HL-60 (cell line): ENCODE data around the gene DCN.

Experiments
- SPI1 ChIP-seq: IDR thresholded peaks from 2 replicates; pipeline ENCODE4 v1.6.1; 2012; ENCODE audit warnings: low read depth, mild to moderate bottlenecking, borderline replicate concordance
- TF ChIP-seq, protein P1 (sequence below): IDR thresholded peaks from one replicate; pipeline ENCODE4 v1.5.1; 2011; ENCODE audit warnings: low read length, control low read depth, inconsistent platforms; ENCODE audit not compliant: insufficient read depth
- TF ChIP-seq, protein P2 (sequence below): IDR thresholded peaks from 2 replicates; pipeline ENCODE4 v1.6.1; 2012; ENCODE audit warnings: low read depth; ENCODE audit not compliant: insufficient replicate concordance

DNA sequence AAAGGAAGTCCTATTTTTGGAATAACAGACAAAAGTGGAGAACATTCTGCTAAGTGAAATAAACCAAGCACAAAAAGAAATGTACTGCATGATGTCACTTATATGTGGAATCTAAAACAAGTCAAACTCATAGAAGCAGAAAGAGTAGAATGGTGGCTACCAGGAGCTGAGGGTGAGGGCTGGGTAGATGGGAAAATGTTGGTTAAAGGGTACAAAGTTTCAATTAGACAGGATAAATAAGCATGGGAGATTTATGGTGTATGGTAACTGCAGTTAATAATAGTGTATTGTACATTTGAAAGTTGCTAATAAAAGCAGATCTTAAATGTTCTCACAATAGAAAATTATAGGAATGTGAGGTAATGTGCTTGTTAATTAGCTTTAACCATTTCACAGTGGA, 84.2 kb downstream of the DCN start:
- TF ChIP-seq, protein P1, sequence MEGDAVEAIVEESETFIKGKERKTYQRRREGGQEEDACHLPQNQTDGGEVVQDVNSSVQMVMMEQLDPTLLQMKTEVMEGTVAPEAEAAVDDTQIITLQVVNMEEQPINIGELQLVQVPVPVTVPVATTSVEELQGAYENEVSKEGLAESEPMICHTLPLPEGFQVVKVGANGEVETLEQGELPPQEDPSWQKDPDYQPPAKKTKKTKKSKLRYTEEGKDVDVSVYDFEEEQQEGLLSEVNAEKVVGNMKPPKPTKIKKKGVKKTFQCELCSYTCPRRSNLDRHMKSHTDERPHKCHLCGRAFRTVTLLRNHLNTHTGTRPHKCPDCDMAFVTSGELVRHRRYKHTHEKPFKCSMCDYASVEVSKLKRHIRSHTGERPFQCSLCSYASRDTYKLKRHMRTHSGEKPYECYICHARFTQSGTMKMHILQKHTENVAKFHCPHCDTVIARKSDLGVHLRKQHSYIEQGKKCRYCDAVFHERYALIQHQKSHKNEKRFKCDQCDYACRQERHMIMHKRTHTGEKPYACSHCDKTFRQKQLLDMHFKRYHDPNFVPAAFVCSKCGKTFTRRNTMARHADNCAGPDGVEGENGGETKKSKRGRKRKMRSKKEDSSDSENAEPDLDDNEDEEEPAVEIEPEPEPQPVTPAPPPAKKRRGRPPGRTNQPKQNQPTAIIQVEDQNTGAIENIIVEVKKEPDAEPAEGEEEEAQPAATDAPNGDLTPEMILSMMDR, result no peak
- TF ChIP-seq SPI1, result peak; percentile 65
- TF ChIP-seq, protein P2, sequence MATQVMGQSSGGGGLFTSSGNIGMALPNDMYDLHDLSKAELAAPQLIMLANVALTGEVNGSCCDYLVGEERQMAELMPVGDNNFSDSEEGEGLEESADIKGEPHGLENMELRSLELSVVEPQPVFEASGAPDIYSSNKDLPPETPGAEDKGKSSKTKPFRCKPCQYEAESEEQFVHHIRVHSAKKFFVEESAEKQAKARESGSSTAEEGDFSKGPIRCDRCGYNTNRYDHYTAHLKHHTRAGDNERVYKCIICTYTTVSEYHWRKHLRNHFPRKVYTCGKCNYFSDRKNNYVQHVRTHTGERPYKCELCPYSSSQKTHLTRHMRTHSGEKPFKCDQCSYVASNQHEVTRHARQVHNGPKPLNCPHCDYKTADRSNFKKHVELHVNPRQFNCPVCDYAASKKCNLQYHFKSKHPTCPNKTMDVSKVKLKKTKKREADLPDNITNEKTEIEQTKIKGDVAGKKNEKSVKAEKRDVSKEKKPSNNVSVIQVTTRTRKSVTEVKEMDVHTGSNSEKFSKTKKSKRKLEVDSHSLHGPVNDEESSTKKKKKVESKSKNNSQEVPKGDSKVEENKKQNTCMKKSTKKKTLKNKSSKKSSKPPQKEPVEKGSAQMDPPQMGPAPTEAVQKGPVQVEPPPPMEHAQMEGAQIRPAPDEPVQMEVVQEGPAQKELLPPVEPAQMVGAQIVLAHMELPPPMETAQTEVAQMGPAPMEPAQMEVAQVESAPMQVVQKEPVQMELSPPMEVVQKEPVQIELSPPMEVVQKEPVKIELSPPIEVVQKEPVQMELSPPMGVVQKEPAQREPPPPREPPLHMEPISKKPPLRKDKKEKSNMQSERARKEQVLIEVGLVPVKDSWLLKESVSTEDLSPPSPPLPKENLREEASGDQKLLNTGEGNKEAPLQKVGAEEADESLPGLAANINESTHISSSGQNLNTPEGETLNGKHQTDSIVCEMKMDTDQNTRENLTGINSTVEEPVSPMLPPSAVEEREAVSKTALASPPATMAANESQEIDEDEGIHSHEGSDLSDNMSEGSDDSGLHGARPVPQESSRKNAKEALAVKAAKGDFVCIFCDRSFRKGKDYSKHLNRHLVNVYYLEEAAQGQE, result no peak
